GM18502 (cell line): ENCODE measurements around the gene CAMK1D.
A peak's percentile ranks its signal among the peaks of the same experiment; 100 is the strongest.

Experiments used
- ATAC-seq: cut with Tn5 transposase; IDR thresholded peaks from one replicate; pipeline ENCODE4 v1.9.1; 2021; ENCODE audit warnings: mild to moderate bottlenecking; ENCODE audit not compliant: unreplicated experiment, poor library complexity

CAMK1D gene

DNA sequence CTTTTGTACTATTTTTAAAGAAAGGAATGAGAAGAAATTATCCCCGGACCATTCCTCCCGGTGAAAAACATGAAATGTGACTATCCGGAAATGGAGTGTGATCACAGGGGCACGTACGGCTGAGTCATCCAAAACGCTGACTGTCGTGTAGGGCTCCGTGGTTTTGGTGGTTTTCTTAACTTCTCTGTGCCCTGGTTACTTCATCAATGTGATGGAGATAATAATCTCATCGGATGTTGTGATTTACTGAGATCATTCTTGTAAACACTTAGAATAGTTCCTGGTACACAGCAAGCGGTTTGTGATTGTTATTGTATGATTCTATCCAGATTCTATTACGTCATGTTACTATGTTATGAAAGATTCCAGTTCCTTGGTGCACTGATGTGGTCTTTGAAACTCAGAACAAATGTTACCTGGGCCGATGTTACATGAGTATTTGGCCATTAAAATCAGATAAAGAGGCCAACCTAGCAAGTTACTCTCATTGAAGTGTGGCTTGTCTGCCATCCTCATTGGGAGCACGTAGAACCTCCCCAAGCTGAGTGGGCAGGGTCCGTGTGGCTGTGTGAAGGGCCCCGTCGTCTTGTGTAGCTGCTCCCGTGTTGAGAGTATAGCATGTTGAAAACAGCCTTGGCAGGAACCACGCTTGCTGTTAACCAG, 99.5 kb downstream of the CAMK1D start:
- ATAC-seq: peak; percentile 89

- ATAC-seq: no peak
Measured at GRCh38 chr10:12455318-12455717, 106.0 kb downstream of the CAMK1D start.

- no peak for ATAC-seq
Measured at GRCh38 chr10:12455766-12456165, 106.4 kb downstream of the CAMK1D start.

- ATAC-seq: no peak
Measured at GRCh38 chr10:12459340-12459739, 110.0 kb downstream of the CAMK1D start.

DNA sequence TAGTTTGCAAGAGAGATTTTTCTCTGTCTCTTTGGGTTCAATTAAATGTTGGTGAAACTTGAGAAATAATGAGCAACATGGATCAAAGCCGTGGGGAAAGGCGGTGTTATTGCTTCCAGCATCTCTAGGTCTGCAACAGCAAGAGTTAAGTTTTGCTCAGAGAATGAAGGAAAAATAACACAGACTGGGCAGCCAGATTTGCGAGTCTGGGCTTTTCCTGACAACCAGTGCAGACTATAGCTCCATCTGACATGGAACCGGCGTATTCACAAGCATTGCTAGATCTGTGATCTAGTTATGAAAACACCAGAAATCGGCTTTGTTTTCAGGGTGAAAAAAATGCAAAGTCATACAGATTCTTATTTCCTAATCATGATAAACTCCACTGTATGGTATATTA, 110.4 kb downstream of the CAMK1D start:
- ATAC-seq: no peak

DNA sequence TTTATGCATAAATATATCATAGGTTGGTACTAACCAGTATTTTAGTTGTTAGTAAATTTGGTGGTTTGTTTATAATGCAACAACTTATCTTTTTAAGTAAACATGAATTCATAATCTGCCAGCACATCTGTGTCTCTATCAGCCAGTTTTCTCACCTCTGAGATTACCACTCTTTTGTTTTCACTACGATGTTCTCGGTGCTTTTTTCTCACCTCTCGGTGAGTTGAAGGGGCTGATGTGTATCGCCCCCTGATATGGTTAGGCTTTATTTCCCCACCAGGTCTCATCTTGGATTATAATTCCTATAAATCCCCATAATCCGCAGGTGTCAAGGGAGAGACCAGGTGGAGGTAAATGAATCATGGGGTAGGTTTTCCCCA, 114.1 kb downstream of the CAMK1D start:
- no peak for ATAC-seq

DNA sequence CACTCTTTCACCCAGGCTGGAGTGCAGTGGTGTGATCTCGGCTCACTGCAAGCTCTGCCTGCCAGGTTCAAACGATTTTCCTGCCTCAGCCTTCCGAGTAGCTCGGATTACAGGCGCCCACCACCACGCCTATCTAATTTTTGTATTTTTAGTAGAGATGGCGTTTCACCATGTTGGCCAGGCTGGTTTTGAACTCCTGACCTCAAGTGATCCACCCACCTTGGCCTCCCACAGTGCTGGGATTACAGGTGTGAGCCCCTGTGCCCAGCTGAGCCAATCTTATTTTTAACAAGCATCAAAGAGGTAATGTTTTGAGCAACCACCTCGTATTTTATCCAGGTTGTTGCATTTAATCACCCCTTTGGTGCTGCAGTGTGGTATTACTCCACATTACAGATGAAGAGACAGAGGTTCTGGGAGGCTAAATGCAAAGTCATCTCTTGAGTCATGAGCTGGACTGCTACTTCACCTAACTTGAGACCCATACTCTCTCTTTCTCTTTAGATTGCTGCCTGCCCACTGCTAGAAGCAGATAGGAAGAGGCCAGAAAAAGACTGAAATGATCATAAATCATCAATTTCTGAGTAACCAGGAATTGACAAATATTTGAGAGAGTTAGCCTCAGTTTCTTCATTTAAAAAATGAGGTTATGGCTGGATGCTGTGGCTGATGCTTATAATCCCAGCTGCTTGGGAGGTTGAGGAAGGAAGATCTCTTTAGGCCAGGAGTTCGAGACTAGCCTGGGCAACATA, 116.2 kb downstream of the CAMK1D start:
- no peak for ATAC-seq

GRCh38 chr10:12466704-12467305, 117.5 kb downstream of the CAMK1D start:
- ATAC-seq: no peak

DNA sequence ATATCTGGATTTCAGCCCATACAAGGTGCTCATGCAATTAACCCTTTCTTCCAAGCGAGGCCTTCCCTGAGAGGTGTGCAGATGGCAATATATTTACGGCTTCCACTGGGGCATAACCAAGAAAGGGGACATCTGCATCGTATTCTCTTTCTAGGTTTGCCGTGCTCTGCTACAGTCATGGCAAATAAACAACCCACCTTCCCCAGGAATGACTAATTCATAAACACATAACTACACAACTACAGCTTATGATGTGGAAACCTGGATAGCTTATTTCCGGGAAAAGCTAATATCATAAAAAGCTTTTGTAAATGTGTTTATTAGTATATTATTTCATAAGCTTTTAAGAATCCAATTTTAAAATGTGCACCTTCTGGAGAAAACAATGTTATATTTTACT, 120.0 kb downstream of the CAMK1D start:
- ATAC-seq: no peak

DNA sequence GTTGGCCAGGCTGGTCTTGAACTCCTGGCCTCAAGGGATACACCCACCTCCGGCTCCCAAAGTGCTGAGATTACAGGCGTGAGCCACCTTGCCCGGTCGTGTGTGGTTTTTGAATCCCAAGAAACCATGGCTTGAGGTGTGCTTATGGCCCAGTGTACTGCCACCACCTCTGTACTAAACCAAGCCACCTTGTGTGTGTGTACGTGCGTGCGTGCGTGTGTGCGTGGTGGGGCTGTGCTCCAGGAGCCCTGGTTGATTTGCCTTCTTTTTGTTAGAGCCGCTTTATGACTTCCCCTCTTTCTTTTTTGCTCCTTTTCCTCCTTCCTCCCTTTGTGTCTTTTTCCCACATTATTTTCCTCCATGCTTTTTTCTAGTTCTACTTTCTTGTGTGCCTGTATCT, 121.4 kb downstream of the CAMK1D start:
- no peak for ATAC-seq

- no peak for ATAC-seq
Measured at GRCh38 chr10:12471135-12471534, 121.8 kb downstream of the CAMK1D start.

DNA sequence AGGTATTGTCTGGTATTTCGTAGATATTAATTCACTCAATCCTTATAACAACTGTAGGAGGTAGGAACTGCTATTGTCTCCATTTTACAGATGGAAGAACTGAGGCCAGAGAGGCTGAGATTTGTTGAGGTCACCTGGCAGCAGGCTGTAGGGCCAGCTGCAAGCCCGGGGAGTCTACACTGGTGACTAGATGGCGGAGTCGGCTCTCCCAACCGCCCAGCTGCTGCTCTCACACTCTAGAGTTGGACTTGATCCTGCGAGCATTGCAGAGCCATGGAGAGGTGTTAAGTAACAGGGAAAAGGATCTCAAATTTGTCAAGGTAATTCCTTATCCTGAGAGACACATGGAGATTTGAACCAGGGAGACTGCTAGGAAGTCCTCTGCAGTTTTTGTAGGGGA, 124.1 kb downstream of the CAMK1D start:
- no peak for ATAC-seq

- no peak for ATAC-seq
Measured at GRCh38 chr10:12474727-12475412, 125.5 kb downstream of the CAMK1D start.

GRCh38 chr10:12476656-12477055, 127.3 kb downstream of the CAMK1D start:
- no peak for ATAC-seq

GRCh38 chr10:12479437-12479844, 130.1 kb downstream of the CAMK1D start:
- ATAC-seq: no peak

DNA sequence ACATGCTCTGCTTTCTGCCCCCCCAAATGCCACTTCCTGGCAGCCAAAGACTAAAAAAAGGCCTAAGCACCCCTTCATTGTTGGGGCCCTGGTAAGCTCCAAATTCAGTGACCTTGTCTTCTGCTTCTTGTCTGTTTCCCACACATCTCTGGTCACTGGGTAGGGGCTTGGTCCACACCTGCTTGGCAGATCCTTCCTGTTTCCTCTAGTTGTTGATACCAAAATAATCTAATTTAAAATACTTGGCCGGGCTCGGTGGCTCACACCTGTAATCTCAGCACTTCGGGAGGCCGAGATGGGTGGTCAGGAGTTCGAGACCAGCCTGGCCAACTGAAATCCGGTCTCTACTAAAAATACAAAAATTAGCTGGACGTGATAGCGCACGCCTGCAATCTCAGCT, 130.6 kb downstream of the CAMK1D start:
- ATAC-seq: no peak

GRCh38 chr10:12480440-12480839, 131.1 kb downstream of the CAMK1D start:
- ATAC-seq: no peak

DNA sequence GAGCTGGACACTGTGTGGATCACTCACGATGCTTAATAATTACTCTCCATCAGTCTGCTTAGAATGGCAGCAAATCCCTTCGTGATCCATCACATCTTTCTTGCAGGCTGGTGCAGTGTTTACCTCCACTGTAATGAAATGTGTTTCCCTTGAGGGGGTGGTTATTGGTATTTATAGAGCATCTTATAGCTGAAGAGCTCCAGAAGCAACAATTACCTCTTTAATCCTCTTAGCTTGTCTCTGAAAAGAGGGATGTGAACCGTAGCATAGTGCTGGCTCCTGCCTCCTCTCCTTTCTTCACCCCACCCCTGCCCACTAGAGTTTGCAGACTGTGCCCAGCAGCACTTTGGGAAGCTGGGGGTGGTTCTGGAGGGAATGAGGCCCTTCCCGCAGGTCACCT, 132.6 kb downstream of the CAMK1D start:
- no peak for ATAC-seq

GRCh38 chr10:12482587-12482986, 133.2 kb downstream of the CAMK1D start:
- no peak for ATAC-seq

DNA sequence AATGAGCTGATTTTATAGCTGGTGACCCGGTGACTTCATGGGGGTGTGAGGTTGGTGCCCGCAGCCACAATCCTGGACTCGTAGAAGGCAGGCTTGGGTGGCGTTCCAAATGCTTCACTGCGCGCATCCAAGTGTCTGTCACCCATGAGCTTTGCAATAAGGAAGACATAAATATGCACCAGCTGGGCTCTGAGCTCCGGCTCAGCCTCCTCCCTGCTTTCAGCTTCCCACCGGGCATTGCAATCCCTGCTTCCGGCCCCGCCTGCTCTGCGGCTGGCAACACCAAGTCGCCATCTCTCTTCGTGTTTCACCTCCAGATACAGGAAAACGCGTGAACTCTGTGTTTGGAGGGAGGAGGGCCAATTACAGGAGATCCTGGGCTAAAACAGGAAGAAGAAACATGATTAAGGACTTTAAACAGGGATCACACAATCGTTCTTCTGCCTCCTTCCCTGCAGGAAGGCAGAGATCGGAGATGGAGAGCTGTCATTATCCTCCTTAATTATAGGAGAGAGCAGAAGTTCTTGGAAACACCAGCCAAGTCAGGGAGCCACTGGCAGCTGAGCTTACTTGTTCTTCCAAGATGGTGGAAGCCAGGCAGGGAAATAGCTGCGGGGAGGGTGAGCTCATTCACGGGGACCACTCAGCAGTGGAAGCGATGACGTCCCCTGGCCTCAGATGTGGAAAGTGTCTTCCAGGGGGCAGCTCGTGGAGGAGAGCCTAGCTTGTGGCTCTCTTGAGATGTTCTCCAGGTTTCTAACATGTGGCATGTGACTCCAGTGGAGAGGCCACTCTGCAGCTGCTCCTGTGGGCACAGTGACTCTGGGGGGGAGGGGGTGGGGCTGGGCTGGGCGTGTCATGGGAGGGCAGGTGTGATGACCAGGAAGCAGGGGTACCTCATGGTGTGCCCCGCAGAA, 134.9 kb downstream of the CAMK1D start:
- peak; percentile 37 for ATAC-seq
